Erythroblast (primary cell): Measurements from ENCODE around the gene SEPTIN11.

ENCODE experiments used
- GATA1 ChIP-seq: IDR thresholded peaks from 2 replicates; pipeline ENCODE4 v1.6.1; 2011; ENCODE audit warnings: low read depth, mild to moderate bottlenecking, control low read depth, low read length, moderate library complexity
- POLR2A ChIP-seq: IDR thresholded peaks from 2 replicates; pipeline ENCODE4 v1.6.1; 2011; ENCODE audit warnings: mild to moderate bottlenecking, low read length

DNA sequence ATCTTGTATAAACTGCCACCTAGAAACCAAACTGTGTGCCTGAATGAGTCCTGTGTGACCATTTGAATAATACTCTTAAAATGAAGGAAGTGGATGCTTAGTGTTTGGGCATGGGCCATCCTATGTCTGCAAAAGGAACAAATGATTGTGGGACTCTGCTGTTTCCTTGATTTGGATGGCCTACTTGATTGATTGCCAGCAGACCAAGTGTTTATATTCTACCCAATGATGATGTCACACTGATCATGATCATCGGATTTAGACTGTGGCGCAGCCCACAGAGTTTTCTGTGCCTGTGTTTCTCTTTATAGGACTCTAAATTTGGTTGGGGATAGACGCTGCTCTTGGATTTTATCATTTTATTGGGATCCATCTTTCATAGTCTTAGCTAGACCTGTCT lies 4.4 kb downstream of the SEPTIN11 start:
- TF ChIP-seq POLR2A (no peak), GATA1 (no peak)
